ENCODE results near the gene EEFSEC. TPM values are rescaled to one million over a fixed set of nuclear protein-coding genes. Genes with fewer than 3 reads are reported as not detected.

Gene EEFSEC
- total RNA-seq, 4 donors from 2014 or later: 9.1 to 17.4 (median 15.8) TPM

DNA sequence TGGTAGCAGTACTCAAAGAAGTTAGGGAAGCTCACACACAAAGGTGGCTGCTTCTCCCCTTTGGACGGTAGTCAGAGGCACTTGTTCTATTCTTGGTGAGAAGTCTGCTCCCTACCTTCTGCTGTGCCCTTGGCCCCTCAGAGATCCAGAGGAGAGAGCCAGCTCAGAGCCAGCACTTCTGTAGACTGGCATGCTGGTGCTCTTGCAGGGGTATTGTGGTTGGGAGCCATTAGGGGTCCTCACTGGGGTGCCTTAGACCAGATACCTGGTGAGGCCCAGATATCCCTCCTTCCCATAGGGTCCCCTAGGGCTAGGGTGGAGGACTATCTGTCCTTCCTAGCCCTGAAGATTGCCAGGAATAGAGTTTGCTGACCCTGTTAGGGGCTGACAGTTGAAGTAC lies 140.6 kb downstream of the EEFSEC start:
- WGBS: 89% methylated on average over 1 of the region's 1 CpG
- intact Hi-C loops (cut with DNase I): no loop called here
- Histone ChIP-seq H3K36me3 (peaks cover 0 to 12% (median 0%) of the 10 kb centered on the region in 4 donors), H3K9me3 (peaks cover 0 to 11% (median 7%) of the 10 kb centered on the region in 4 donors), H3K4me1 (peaks cover 0 to 16% (median 0%) of the 10 kb centered on the region in 4 donors), H3K4me3 (no peak overlapping the region), H3K27ac (replicated peaks in 1 of 4) (no peak overlapping the region), H3K27me3 (no peaks in the 10 kb centered on the region)
- no peak for DNase-seq (ENCODE audit: extremely low spot score)
- TF ChIP-seq POLR2A (IDR thresholded peaks at IDR 0.05; ENCODE audit: low read depth) (no peak), POLR2AphosphoS5 (IDR thresholded peaks at IDR 0.05) (no peak), EP300 (IDR thresholded peaks at IDR 0.05) (no peak)

DNA sequence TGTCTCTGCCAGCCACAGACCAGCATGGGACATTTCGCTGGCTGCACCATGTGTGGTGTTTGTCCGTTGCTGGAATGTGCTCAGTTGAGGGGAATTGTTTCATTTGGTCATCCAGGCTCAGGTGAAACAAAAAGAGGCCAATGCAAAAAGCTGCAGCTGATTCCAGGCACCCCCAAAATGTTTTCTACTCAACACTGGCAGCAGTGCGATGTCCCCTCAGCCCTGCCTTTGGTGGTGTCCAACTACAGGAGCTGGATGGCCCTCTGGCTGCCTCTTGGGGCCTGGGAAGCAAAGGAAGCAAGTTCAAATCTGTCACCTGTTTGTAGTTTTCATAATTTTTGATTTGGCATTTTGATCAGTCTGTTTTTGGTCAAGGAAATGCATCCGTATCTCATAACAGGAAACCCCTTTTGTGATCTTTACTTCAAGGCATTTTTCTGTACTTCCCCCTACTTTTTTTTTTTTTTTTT lies 141.8 kb downstream of the EEFSEC start:
- intact Hi-C loops (cut with DNase I): no loop called here
- H3K27ac ChIP-seq (replicated peaks in 1 of 4): no peak overlapping the region
- DNase-seq (ENCODE audit: extremely low spot score): no peak

DNA sequence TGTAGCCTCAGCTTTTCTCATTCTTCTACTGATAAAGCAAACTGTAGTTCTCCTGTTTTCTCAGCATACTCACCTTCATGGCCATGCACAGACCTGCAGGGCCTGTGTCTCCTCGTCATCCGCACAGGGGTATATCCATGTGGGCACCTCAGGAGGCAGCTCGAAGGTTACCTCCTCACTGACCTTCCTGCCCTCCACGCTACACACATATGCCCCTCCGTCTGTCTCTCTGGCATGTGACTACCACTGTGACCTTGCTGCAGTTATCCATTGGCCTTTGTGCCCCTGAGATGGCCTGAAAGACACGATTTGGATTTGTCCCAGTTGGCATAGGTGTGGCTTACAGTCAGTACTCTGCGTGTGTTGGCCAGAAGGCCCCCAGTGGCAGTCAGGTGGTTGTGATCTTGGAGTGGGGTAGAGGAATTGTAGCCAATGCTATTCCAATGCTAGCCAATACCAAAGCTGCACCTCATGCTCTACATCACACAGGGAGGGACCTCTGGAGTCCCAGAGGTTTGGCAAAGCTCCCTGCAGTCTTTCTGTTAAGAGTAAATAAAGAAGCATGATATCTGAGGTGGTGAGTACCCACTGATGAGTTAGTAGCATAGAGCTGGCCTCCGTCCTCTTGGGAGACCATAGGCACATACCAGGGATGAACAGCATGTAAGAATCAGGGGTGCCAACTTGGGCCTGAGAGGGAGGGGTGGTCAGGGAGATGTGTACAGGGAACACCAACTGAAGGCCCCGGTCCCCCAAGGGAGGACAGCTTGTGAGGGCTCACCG lies 143.4 kb downstream of the EEFSEC start:
- Histone ChIP-seq H3K9me3 (no peaks in the 10 kb centered on the region), H3K27me3 (no peaks in the 10 kb centered on the region), H3K36me3 (peaks cover 0 to 4% (median 0%) of the 10 kb centered on the region in 4 donors), H3K4me3 (no peak overlapping the region), H3K4me1 (peaks cover 0 to 20% (median 0%) of the 10 kb centered on the region in 4 donors), H3K27ac (replicated peaks in 1 of 4) (no peak overlapping the region)
- 89% methylated on average over 9 of the region's 10 CpGs for WGBS
- intact Hi-C loops (cut with DNase I): no loop called here
- TF ChIP-seq EP300 (IDR thresholded peaks at IDR 0.05) (no peak), POLR2A (IDR thresholded peaks at IDR 0.05; ENCODE audit: low read depth) (no peak), POLR2AphosphoS5 (IDR thresholded peaks at IDR 0.05) (no peak)
- TF ChIP-seq, protein P1, sequence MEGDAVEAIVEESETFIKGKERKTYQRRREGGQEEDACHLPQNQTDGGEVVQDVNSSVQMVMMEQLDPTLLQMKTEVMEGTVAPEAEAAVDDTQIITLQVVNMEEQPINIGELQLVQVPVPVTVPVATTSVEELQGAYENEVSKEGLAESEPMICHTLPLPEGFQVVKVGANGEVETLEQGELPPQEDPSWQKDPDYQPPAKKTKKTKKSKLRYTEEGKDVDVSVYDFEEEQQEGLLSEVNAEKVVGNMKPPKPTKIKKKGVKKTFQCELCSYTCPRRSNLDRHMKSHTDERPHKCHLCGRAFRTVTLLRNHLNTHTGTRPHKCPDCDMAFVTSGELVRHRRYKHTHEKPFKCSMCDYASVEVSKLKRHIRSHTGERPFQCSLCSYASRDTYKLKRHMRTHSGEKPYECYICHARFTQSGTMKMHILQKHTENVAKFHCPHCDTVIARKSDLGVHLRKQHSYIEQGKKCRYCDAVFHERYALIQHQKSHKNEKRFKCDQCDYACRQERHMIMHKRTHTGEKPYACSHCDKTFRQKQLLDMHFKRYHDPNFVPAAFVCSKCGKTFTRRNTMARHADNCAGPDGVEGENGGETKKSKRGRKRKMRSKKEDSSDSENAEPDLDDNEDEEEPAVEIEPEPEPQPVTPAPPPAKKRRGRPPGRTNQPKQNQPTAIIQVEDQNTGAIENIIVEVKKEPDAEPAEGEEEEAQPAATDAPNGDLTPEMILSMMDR (IDR thresholded peaks at IDR 0.05): no peak
- no peak for DNase-seq (ENCODE audit: extremely low spot score)

More for the DNA sequence above, 141.8 kb downstream of the EEFSEC start:
- Histone ChIP-seq H3K27me3 (no peaks in the 10 kb centered on the region), H3K4me1 (peaks cover 0 to 20% (median 0%) of the 10 kb centered on the region in 4 donors), H3K9me3 (peaks cover 0 to 11% (median 7%) of the 10 kb centered on the region in 4 donors), H3K36me3 (peaks cover 0 to 4% (median 0%) of the 10 kb centered on the region in 4 donors), H3K4me3 (no peak overlapping the region)
- WGBS: 94% methylated on average over 4 of the region's 4 CpGs
- TF ChIP-seq POLR2A (IDR thresholded peaks at IDR 0.05; ENCODE audit: low read depth) (no peak), EP300 (IDR thresholded peaks at IDR 0.05) (no peak), POLR2AphosphoS5 (IDR thresholded peaks at IDR 0.05) (no peak)
- TF ChIP-seq, protein P1 (IDR thresholded peaks at IDR 0.05): no peak

DNA sequence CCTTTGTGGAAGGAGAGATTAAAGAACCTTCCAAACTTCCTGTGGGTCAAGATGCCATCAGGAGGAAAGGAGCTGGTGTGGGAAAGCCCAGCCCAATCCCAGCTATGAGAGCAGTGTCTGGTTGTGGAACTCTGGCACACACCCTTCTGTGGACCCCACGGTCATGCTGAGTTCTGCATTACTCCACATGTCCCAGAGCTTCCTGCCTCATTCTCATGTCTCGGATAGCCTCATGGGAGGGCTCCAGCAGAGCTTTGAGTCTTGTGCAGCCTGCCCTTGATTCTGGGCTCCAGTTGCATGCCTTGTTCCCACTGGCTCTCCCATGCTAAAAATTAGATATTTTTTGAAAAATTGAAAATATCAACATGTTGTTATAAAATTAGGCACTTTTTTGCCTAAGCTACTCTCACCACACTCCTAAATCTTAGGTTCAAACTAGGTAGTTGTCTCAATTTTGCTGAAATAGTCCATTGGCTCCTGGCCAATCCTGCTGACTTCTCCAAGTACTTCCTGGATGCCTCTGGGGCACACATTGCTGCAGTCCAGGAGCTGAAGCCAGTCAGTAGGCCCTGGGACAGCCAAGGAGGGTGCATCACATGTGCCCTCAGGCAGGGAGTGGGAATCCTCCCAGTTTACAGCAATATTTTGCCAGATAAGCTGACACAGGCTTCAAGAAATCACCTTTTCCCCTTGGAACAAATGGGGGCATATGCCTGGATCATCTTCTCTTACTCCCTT lies 144.3 kb downstream of the EEFSEC start:
- no peak overlapping the region for H3K4me3 ChIP-seq
- peaks cover 0 to 20% (median 0%) of the 10 kb centered on the region in 4 donors for H3K4me1 ChIP-seq
- intact Hi-C loops (cut with DNase I): no loop called here
- no peaks in the 10 kb centered on the region for H3K27me3 ChIP-seq
- no peaks in the 10 kb centered on the region for H3K9me3 ChIP-seq
- WGBS: 81% methylated on average over 2 of the region's 2 CpGs
- H3K27ac ChIP-seq (replicated peaks in 1 of 4): no peak overlapping the region
- peaks cover 0 to 4% (median 0%) of the 10 kb centered on the region in 4 donors for H3K36me3 ChIP-seq
- TF ChIP-seq POLR2A (IDR thresholded peaks at IDR 0.05; ENCODE audit: low read depth): no peak
- no peak for TF ChIP-seq POLR2AphosphoS5 (IDR thresholded peaks at IDR 0.05)
- TF ChIP-seq, protein P1 (IDR thresholded peaks at IDR 0.05): no peak
- TF ChIP-seq EP300 (IDR thresholded peaks at IDR 0.05): no peak
- no peak for DNase-seq (ENCODE audit: extremely low spot score)
